Measurements from ENCODE around the gene USP34.

USP34 gene

GRCh38 chr2:61193670-61194561, 277.0 kb downstream of the USP34 start:
- no peaks in the 10 kb centered on the region for H3K27me3 ChIP-seq (ENCODE audit: control insufficient read depth, insufficient read depth, low read length)
- no peak overlapping the region for H3K4me3 ChIP-seq (ENCODE audit: low read length)
- no peak overlapping the region for H3K9ac ChIP-seq (ENCODE audit: low read depth, low read length)
- no peaks in the 10 kb centered on the region for H3K4me1 ChIP-seq (ENCODE audit: control insufficient read depth, insufficient read depth, low read length)
- peaks cover 49% of the 10 kb centered on the region for H3K36me3 ChIP-seq (ENCODE audit: insufficient read depth, low read length)
- H3K4me2 ChIP-seq (ENCODE audit: low read length), result no peak overlapping the region
- no peaks in the 10 kb centered on the region for H3K9me3 ChIP-seq (replicated peaks; ENCODE audit: low read length)

GRCh38 chr2:61187085-61187484, 283.8 kb downstream of the USP34 start:
- Histone ChIP-seq H3K4me3 (ENCODE audit: low read length) (no peak overlapping the region), H3K9ac (ENCODE audit: low read depth, low read length) (no peak overlapping the region), H3K27me3 (ENCODE audit: control insufficient read depth, insufficient read depth, low read length) (no peaks in the 10 kb centered on the region), H3K36me3 (ENCODE audit: insufficient read depth, low read length) (peaks cover 88% of the 10 kb centered on the region), H3K9me3 (replicated peaks; ENCODE audit: low read length) (no peaks in the 10 kb centered on the region), H3K4me2 (ENCODE audit: low read length) (no peak overlapping the region), H3K4me1 (ENCODE audit: control insufficient read depth, insufficient read depth, low read length) (no peaks in the 10 kb centered on the region)

DNA sequence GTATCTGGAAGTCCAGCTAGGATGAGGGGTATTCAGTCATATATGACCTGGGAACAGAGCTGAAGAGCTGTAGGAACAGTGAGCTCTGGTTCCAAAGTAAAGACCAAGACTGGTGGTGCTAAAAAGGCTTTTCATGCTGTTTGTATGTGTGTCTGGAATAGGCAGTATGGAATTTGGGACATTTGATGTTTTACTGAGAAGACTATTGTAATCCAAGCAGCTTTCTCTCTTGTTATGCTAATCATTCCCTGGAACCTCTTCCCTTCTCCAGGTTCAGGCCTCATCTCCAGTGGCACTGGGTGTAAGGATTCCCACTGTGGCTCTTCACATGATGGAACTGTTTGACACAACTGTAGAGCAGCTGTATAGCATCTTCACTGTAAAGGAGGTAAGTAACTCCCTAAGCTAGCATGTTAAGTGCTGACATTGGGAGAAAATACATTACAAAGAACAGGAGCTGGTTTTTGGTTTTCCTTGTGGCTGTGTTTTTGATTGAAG, 285.6 kb downstream of the USP34 start:
- Histone ChIP-seq H3K4me3 (ENCODE audit: low read length) (no peak overlapping the region), H3K9ac (ENCODE audit: low read depth, low read length) (no peak overlapping the region), H3K9me3 (replicated peaks; ENCODE audit: low read length) (no peaks in the 10 kb centered on the region), H3K36me3 (ENCODE audit: insufficient read depth, low read length) (peaks cover 89% of the 10 kb centered on the region), H3K4me2 (ENCODE audit: low read length) (no peak overlapping the region), H3K27me3 (ENCODE audit: control insufficient read depth, insufficient read depth, low read length) (no peaks in the 10 kb centered on the region), H3K4me1 (ENCODE audit: control insufficient read depth, insufficient read depth, low read length) (peaks cover 17% of the 10 kb centered on the region)

- Histone ChIP-seq H3K36me3 (ENCODE audit: insufficient read depth, low read length) (peaks cover 79% of the 10 kb centered on the region), H3K4me1 (ENCODE audit: control insufficient read depth, insufficient read depth, low read length) (peaks cover 27% of the 10 kb centered on the region), H3K27me3 (ENCODE audit: control insufficient read depth, insufficient read depth, low read length) (no peaks in the 10 kb centered on the region), H3K4me3 (ENCODE audit: low read length) (no peak overlapping the region), H3K4me2 (ENCODE audit: low read length) (no peak overlapping the region), H3K9me3 (replicated peaks; ENCODE audit: low read length) (no peaks in the 10 kb centered on the region), H3K9ac (ENCODE audit: low read depth, low read length) (no peak overlapping the region)
Observed at GRCh38 chr2:61184263-61184662, 286.6 kb downstream of the USP34 start.

- Histone ChIP-seq H3K4me3 (ENCODE audit: low read length) (no peak overlapping the region), H3K4me2 (ENCODE audit: low read length) (no peak overlapping the region), H3K9ac (ENCODE audit: low read depth, low read length) (no peak overlapping the region), H3K9me3 (replicated peaks; ENCODE audit: low read length) (no peaks in the 10 kb centered on the region), H3K27me3 (ENCODE audit: control insufficient read depth, insufficient read depth, low read length) (no peaks in the 10 kb centered on the region), H3K4me1 (ENCODE audit: control insufficient read depth, insufficient read depth, low read length) (peaks cover 31% of the 10 kb centered on the region), H3K36me3 (ENCODE audit: insufficient read depth, low read length) (peaks cover 76% of the 10 kb centered on the region)
Observed at GRCh38 chr2:61183795-61184194, 287.1 kb downstream of the USP34 start.

GRCh38 chr2:61182059-61182383, 288.9 kb downstream of the USP34 start:
- no peak overlapping the region for H3K4me3 ChIP-seq (ENCODE audit: low read length)
- peaks cover 42% of the 10 kb centered on the region for H3K4me1 ChIP-seq (ENCODE audit: control insufficient read depth, insufficient read depth, low read length)
- no peak overlapping the region for H3K9ac ChIP-seq (ENCODE audit: low read depth, low read length)
- H3K4me2 ChIP-seq (ENCODE audit: low read length), result no peak overlapping the region
- no peaks in the 10 kb centered on the region for H3K27me3 ChIP-seq (ENCODE audit: control insufficient read depth, insufficient read depth, low read length)
- H3K36me3 ChIP-seq (ENCODE audit: insufficient read depth, low read length), result peaks cover 62% of the 10 kb centered on the region
- no peaks in the 10 kb centered on the region for H3K9me3 ChIP-seq (replicated peaks; ENCODE audit: low read length)

GRCh38 chr2:61181382-61182058, 289.4 kb downstream of the USP34 start:
- Histone ChIP-seq H3K4me3 (ENCODE audit: low read length) (no peak overlapping the region), H3K9ac (ENCODE audit: low read depth, low read length) (no peak overlapping the region), H3K4me2 (ENCODE audit: low read length) (peak overlapping the region; percentile 16), H3K27me3 (ENCODE audit: control insufficient read depth, insufficient read depth, low read length) (no peaks in the 10 kb centered on the region), H3K9me3 (replicated peaks; ENCODE audit: low read length) (no peaks in the 10 kb centered on the region), H3K4me1 (ENCODE audit: control insufficient read depth, insufficient read depth, low read length) (peaks cover 45% of the 10 kb centered on the region), H3K36me3 (ENCODE audit: insufficient read depth, low read length) (peaks cover 57% of the 10 kb centered on the region)

GRCh38 chr2:61180686-61181085, 290.2 kb downstream of the USP34 start:
- no peak overlapping the region for H3K9ac ChIP-seq (ENCODE audit: low read depth, low read length)
- peaks cover 49% of the 10 kb centered on the region for H3K4me1 ChIP-seq (ENCODE audit: control insufficient read depth, insufficient read depth, low read length)
- peak overlapping the region; percentile 96 for H3K4me2 ChIP-seq (ENCODE audit: low read length)
- H3K4me3 ChIP-seq (ENCODE audit: low read length), result peak overlapping the region; percentile 91
- peaks cover 49% of the 10 kb centered on the region for H3K36me3 ChIP-seq (ENCODE audit: insufficient read depth, low read length)
- H3K27me3 ChIP-seq (ENCODE audit: control insufficient read depth, insufficient read depth, low read length), result no peaks in the 10 kb centered on the region
- H3K9me3 ChIP-seq (replicated peaks; ENCODE audit: low read length), result no peaks in the 10 kb centered on the region

GRCh38 chr2:61179701-61180639, 290.9 kb downstream of the USP34 start:
- H3K4me3 ChIP-seq (ENCODE audit: low read length), result peak overlapping the region; percentile 91

DNA sequence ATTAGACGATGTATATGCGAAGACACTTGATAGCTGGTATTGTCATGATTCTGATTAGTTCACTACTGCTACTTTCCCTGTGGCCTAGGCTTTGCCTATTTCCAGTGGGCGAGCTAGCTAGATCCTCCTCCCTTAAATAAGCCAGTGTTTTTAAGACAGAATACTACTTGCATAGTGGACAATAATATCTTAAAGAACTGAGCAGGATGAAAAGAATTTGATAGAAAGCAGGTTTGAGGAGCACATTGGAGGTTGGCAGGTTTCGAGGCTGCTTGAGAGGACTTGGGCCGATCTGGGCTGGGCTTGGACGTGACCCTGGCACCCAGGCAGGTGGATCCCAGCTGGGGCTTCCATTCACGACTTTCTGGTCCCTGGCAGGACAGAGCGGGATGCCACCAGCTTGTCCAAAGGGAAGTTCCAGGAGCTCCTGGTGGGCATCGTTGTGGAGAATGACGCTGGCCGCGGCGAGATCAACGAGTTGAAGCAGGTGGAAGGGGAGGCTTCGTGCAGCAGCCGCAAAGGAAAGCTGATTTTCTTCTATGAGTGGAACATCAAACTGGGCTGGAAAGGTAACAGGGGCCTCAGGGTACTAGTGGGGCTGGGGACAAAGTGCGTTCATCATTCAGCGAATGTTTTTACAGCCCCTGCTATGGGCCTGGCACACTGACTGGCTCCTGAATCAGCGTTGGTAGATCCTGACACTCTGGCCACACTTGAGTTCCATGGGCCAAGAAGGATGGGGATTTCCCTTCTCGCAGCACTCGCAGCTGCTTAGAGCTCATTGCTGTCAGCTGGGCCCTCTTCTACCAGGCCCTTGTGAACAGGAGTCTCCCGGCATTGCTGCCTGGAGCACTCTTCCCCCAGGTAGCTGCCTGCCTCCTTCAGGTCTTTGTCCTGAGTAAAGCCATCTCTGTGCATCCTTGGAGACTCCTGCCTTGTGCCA, 292.0 kb downstream of the USP34 start:
- H3K4me1 ChIP-seq (ENCODE audit: control insufficient read depth, insufficient read depth, low read length), result peaks cover 49% of the 10 kb centered on the region
- peak overlapping the region; percentile 96 for H3K4me2 ChIP-seq (ENCODE audit: low read length)
- peak overlapping the region; percentile 94 for H3K9ac ChIP-seq (ENCODE audit: low read depth, low read length)
- H3K4me3 ChIP-seq (ENCODE audit: low read length), result peak overlapping the region; percentile 91
- H3K9me3 ChIP-seq (replicated peaks; ENCODE audit: low read length), result no peaks in the 10 kb centered on the region
- peaks cover 31% of the 10 kb centered on the region for H3K36me3 ChIP-seq (ENCODE audit: insufficient read depth, low read length)
- no peaks in the 10 kb centered on the region for H3K27me3 ChIP-seq (ENCODE audit: control insufficient read depth, insufficient read depth, low read length)

More at GRCh38 chr2:61179701-61180639, 290.9 kb downstream of the USP34 start:
- Histone ChIP-seq H3K4me1 (ENCODE audit: control insufficient read depth, insufficient read depth, low read length) (peaks cover 49% of the 10 kb centered on the region), H3K27me3 (ENCODE audit: control insufficient read depth, insufficient read depth, low read length) (no peaks in the 10 kb centered on the region), H3K36me3 (ENCODE audit: insufficient read depth, low read length) (peaks cover 42% of the 10 kb centered on the region), H3K4me2 (ENCODE audit: low read length) (peak overlapping the region; percentile 96), H3K9me3 (replicated peaks; ENCODE audit: low read length) (no peaks in the 10 kb centered on the region), H3K9ac (ENCODE audit: low read depth, low read length) (peak overlapping the region; percentile 94)

Data from skeletal muscle satellite cell (primary cell).